IMR-90 (cell line): Measurements from ENCODE around the gene CPLX3. TPM values are rescaled to one million over a fixed set of nuclear protein-coding genes. Genes with fewer than 3 reads are reported as not detected.
A peak's percentile ranks its signal among the peaks of the same experiment; 100 is the strongest.

ENCODE experiments used
- ATAC-seq: fragments of 200-7000 bp; cut with Tn5 transposase; 2 replicates; pipeline ENCODE4 v1.9.1; 2020; ENCODE audit warnings: low read depth, mild to moderate bottlenecking, moderate library complexity
- BruUV-seq: library from RNA; stranded (reverse); fragments of 400-500 nt; replicated peaks from 2 replicates; lab custom pipeline; 2021; lab: Mats Ljungman, UMichigan
- CTCF ChIA-PET: fragments of 300-600 bp; formaldehyde crosslinking; extraction: SDS; loops from one replicate; lab custom pipeline; 2021; ENCODE audit warnings: antibody characterized with exemption; lab: Yijun Ruan, JAX
- POLR2A ChIA-PET: fragments of 300-600 bp; sonication (Branson Sonifier 250); formaldehyde crosslinking; loops from one replicate; lab custom pipeline; 2022; ENCODE audit warnings: antibody characterized with exemption; ENCODE audit not compliant: unreplicated experiment; lab: Charles Lee
- DNase-seq: peaks from one replicate; pipeline ENCODE4 v3.0.0; 2013
- H2AFZ ChIP-seq: replicated peaks from 2 replicates; pipeline ENCODE3; 2013; ENCODE audit warnings: low read length, mild to moderate bottlenecking; ENCODE audit not compliant: poor library complexity
- H2AK5ac ChIP-seq: 2 replicates; pipeline ENCODE4 v1.6.1; 2013; ENCODE audit warnings: low read depth, low read length, inconsistent platforms
- H2AK9ac ChIP-seq: replicated peaks from 2 replicates; pipeline ENCODE3; 2013; ENCODE audit warnings: mild to moderate bottlenecking, low read depth, low read length, moderate library complexity; ENCODE audit not compliant: poor library complexity
- H2BK120ac ChIP-seq: 2 replicates; pipeline ENCODE4 v1.6.1; 2013; ENCODE audit warnings: low read depth, low read length, inconsistent platforms
- H2BK15ac ChIP-seq: 3 replicates; pipeline ENCODE4 v1.6.1; 2013; ENCODE audit warnings: low read depth, low read length, inconsistent platforms
- H2BK20ac ChIP-seq: 2 replicates; pipeline ENCODE4 v1.6.1; 2013; ENCODE audit warnings: low read depth, mild to moderate bottlenecking, inconsistent platforms, low read length, moderate library complexity
- H2BK5ac ChIP-seq: 2 replicates; pipeline ENCODE4 v1.6.1; 2013; ENCODE audit warnings: mild to moderate bottlenecking, low read depth, low read length, inconsistent platforms; ENCODE audit not compliant: poor library complexity, severe bottlenecking
- H3K14ac ChIP-seq: replicated peaks from 2 replicates; pipeline ENCODE4 v1.6.1; 2013; ENCODE audit warnings: low read depth, low read length, inconsistent platforms
- H3K18ac ChIP-seq: 2 replicates; pipeline ENCODE4 v1.6.1; 2013; ENCODE audit warnings: low read depth, low read length, control low read depth
- H3K23ac ChIP-seq: 2 replicates; pipeline ENCODE4 v1.6.1; 2013; ENCODE audit warnings: low read depth, low read length, inconsistent platforms
- H3K27ac ChIP-seq: 2 replicates; pipeline ENCODE4 v1.5.1; 2013; ENCODE audit warnings: mild to moderate bottlenecking, control low read depth, low read length; ENCODE audit not compliant: insufficient read depth
- H3K27me3 ChIP-seq: 2 replicates; pipeline ENCODE4 v1.6.1; 2013; ENCODE audit warnings: low read length; ENCODE audit not compliant: control insufficient read depth, insufficient read depth
- H3K36me3 ChIP-seq: 2 replicates; pipeline ENCODE4 v1.6.1; 2013; ENCODE audit warnings: low read length, mixed read lengths; ENCODE audit not compliant: control insufficient read depth, insufficient read depth
- H3K4ac ChIP-seq: 2 replicates; pipeline ENCODE4 v1.6.1; 2013; ENCODE audit warnings: low read depth, low read length, inconsistent platforms
- H3K4me1 ChIP-seq: 2 replicates; pipeline ENCODE4 v1.6.1; 2013; ENCODE audit warnings: low read length, mixed read lengths; ENCODE audit not compliant: control insufficient read depth, insufficient read depth
- H3K4me2 ChIP-seq: 2 replicates; pipeline ENCODE4 v1.6.1; 2013; ENCODE audit warnings: low read depth, mild to moderate bottlenecking, control low read depth, low read length, moderate library complexity
- H3K4me3 ChIP-seq: 2 replicates; pipeline ENCODE4 v1.5.1; 2013; ENCODE audit warnings: low read depth, mild to moderate bottlenecking, control low read depth, low read length, moderate library complexity; ENCODE audit not compliant: insufficient read depth
- H3K56ac ChIP-seq: 2 replicates; pipeline ENCODE4 v1.6.1; 2013; ENCODE audit warnings: low read length, inconsistent platforms; ENCODE audit not compliant: insufficient read depth; ENCODE audit errors: extremely low read depth
- H3K79me1 ChIP-seq, 2 experiments: 2 replicates each; pipeline ENCODE4 v1.6.1; 2013; ENCODE audit warnings: low read length in 2 of 2, inconsistent platforms in 1 of 2, low read depth in 1 of 2
- H3K9ac ChIP-seq: 2 replicates; pipeline ENCODE4 v1.6.1; 2013; ENCODE audit warnings: low read depth, low read length, control low read depth
- H3K9me1 ChIP-seq: 2 replicates; pipeline ENCODE4 v1.6.1; 2013; ENCODE audit warnings: low read length, inconsistent platforms; ENCODE audit not compliant: insufficient read depth
- H3K9me3 ChIP-seq: 2 replicates; pipeline ENCODE4 v1.6.1; 2013; ENCODE audit warnings: low read length; ENCODE audit not compliant: control insufficient read depth, insufficient read depth
- H4K20me1 ChIP-seq: 2 replicates; pipeline ENCODE4 v1.6.1; 2013; ENCODE audit warnings: low read length, inconsistent platforms; ENCODE audit not compliant: insufficient read depth
- H4K5ac ChIP-seq: 2 replicates; pipeline ENCODE4 v1.6.1; 2013; ENCODE audit warnings: mild to moderate bottlenecking, low read depth, low read length, control low read depth
- H4K8ac ChIP-seq, 2 experiments: 2 replicates each; pipeline ENCODE4 v1.6.1; 2013; ENCODE audit warnings: low read depth in 2 of 2, low read length in 2 of 2, control low read depth in 1 of 2, inconsistent platforms in 1 of 2
- H4K91ac ChIP-seq: 2 replicates; pipeline ENCODE4 v1.6.1; 2013; ENCODE audit warnings: low read depth, low read length, inconsistent platforms; ENCODE audit not compliant: insufficient read depth
- BHLHE40 ChIP-seq: fragments of 150-350 bp; IDR thresholded peaks from 2 replicates; pipeline ENCODE4 v1.6.1; 2016; ENCODE audit warnings: mild to moderate bottlenecking, low read depth, low read length
- CEBPB ChIP-seq: IDR thresholded peaks from 2 replicates; pipeline ENCODE4 v1.6.1; 2012; ENCODE audit warnings: low read depth, low read length, improper control_type of control experiment
- CHD1 ChIP-seq: IDR thresholded peaks from 2 replicates; pipeline ENCODE4 v1.6.1; 2012; ENCODE audit warnings: low read depth, low read length, improper control_type of control experiment
- FOS ChIP-seq: fragments of 150-350 bp; IDR thresholded peaks from 2 replicates; pipeline ENCODE4 v1.6.1; 2016; ENCODE audit warnings: low read depth, low read length
- MAFK ChIP-seq: IDR thresholded peaks from 2 replicates; pipeline ENCODE4 v1.6.1; 2012; ENCODE audit warnings: low read depth, low read length, improper control_type of control experiment
- MAZ ChIP-seq: IDR thresholded peaks from 2 replicates; pipeline ENCODE4 v1.6.1; 2012; ENCODE audit warnings: low read depth, mild to moderate bottlenecking, low read length, improper control_type of control experiment, moderate library complexity, borderline replicate concordance
- MXI1 ChIP-seq: IDR thresholded peaks from 2 replicates; pipeline ENCODE4 v1.6.1; 2012; ENCODE audit warnings: low read depth, mild to moderate bottlenecking, low read length, moderate library complexity, borderline replicate concordance
- NFE2L2 ChIP-seq: fragments of 150-350 bp; IDR thresholded peaks from 2 replicates; pipeline ENCODE4 v1.6.1; 2016; ENCODE audit warnings: low read depth, mild to moderate bottlenecking, low read length
- RAD21 ChIP-seq: IDR thresholded peaks from 2 replicates; pipeline ENCODE4 v1.6.1; 2012; ENCODE audit warnings: low read length, improper control_type of control experiment
- RCOR1 ChIP-seq: IDR thresholded peaks from 2 replicates; pipeline ENCODE4 v1.6.1; 2012; ENCODE audit warnings: mild to moderate bottlenecking, low read length, improper control_type of control experiment; ENCODE audit not compliant: insufficient replicate concordance
- WGBS, 2 experiments: methylation state at CpG; one replicate each; pipeline versions ENCODE4 v1.1.5 to v1.1.7; 2013; ENCODE audit warnings: missing lambda C conversion rate in 2 of 2; ENCODE audit not compliant: insufficient read length in 1 of 2; ENCODE audit errors: extremely low coverage in 2 of 2; 5-methylcytosine and 5-hydroxymethylcytosine counted together
- dilution Hi-C: fragments of 300-500 bp; cut with HindIII; formaldehyde crosslinking; loops from one replicate; pipeline ENCODE4 v1.14.3; 2018; ENCODE audit warnings: low sequenced_read_pairs; ENCODE audit not compliant: unreplicated experiment
- in situ Hi-C: fragments of 300-500 bp; cut with MboI; formaldehyde crosslinking; loops from 3 replicates; pipeline ENCODE4 v1.14.3; 2019; ENCODE audit warnings: low sequenced_read_pairs, inconsistent platforms, mixed read lengths
- intact Hi-C: fragments of 100-400 bp; cut with micrococcal nuclease; formaldehyde crosslinking; loops from 2 replicates; pipeline ENCODE4 v1.10.0; 2022
- polyA plus RNA-seq, 3 experiments: library from polyadenylated mRNA; depleted of rRNA; stranded (reverse); fragments of >200 nt; gene quantifications; 2 replicates each; pipeline ENCODE4 v1.2.3, GENCODE V29; 2012; ENCODE audit warnings: low replicate concordance in 1 of 3
- total RNA-seq: library from RNA; depleted of rRNA; stranded (reverse); fragments of >200 nt; gene quantifications from 2 replicates; pipeline ENCODE4 v1.2.3, GENCODE V29; 2012
- TF ChIP-seq, protein P1 (sequence below): conservative IDR thresholded peaks from 2 replicates; pipeline ENCODE4 v1.5.1; 2012; ENCODE audit warnings: mild to moderate bottlenecking, low read depth, low read length, improper control_type of control experiment

The CPLX3 gene
- total and polyA plus RNA-seq, 2 of the 4 experiments (the other 2 are of a cell fraction): not detected

DNA sequence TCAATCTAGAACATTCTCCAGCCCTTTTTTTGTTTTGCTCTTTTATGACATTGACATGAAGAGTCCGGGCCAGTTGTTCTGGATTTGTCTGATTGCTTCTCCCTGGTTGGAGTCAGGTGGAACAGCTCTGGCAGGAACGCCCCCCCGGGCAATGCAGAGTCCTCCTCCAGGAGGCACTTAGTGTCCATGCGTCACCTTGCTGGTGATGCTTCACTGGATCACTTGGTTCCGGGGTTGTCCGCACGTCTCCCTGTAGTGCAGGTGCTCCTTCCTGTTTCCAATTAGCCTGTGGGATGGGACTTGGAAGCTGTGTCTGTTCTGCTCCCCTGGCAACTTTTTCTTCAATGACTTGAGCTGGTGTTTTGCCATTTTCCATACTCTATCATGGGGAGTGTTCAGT is 34.8 kb upstream of the CPLX3 start:
- no TSS peak for BruUV-seq

More for the DNA sequence above, 34.8 kb upstream of the CPLX3 start:
- Histone ChIP-seq H4K20me1 (peaks cover 93% of the 10 kb centered on the region), H3K9me3 (no peaks in the 10 kb centered on the region), H3K36me3 (peaks cover 2% of the 10 kb centered on the region; the same call in 1 of the 2 replicates), H2BK15ac (no peak overlapping the region), H3K18ac (no peak overlapping the region), H4K8ac (no peak overlapping the region), H3K4ac (no peak overlapping the region), H3K9ac (no peak overlapping the region), H2BK5ac (no peak overlapping the region), H3K27ac (no peak overlapping the region), H3K4me2 (no peak overlapping the region), H3K56ac (no peak overlapping the region), H3K14ac (peak overlapping the region; percentile 28), H3K27me3 (no peaks in the 10 kb centered on the region), H3K4me3 (no peak overlapping the region), H2AK9ac (no peak overlapping the region), H2BK120ac (no peak overlapping the region), H2AFZ (no peak overlapping the region), H3K23ac (0 out of 2 replicates have a peak overlapping the region, but pooled peaks have one; percentile 25), H2BK20ac (no peak overlapping the region), H2AK5ac (no peak overlapping the region), H3K79me1 (peaks cover 19 to 89% of the 10 kb centered on the region in 2 experiments), H4K5ac (no peak overlapping the region), H3K9me1 (peaks cover 43% of the 10 kb centered on the region), H3K4me1 (peaks cover 24% of the 10 kb centered on the region), H4K91ac (no peak overlapping the region)
- no peak for ATAC-seq
- TF ChIP-seq RCOR1 (no peak), FOS (no peak), MXI1 (no peak), BHLHE40 (no peak), MAFK (no peak), RAD21 (no peak), MAZ (no peak), NFE2L2 (no peak), CEBPB (no peak), CHD1 (no peak)
- TF ChIP-seq, protein P1, sequence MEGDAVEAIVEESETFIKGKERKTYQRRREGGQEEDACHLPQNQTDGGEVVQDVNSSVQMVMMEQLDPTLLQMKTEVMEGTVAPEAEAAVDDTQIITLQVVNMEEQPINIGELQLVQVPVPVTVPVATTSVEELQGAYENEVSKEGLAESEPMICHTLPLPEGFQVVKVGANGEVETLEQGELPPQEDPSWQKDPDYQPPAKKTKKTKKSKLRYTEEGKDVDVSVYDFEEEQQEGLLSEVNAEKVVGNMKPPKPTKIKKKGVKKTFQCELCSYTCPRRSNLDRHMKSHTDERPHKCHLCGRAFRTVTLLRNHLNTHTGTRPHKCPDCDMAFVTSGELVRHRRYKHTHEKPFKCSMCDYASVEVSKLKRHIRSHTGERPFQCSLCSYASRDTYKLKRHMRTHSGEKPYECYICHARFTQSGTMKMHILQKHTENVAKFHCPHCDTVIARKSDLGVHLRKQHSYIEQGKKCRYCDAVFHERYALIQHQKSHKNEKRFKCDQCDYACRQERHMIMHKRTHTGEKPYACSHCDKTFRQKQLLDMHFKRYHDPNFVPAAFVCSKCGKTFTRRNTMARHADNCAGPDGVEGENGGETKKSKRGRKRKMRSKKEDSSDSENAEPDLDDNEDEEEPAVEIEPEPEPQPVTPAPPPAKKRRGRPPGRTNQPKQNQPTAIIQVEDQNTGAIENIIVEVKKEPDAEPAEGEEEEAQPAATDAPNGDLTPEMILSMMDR: no peak
- ChIA-PET POLR2A (no interaction called here), CTCF (no interaction called here)
- in situ Hi-C loops: no loop called here
- no peak for DNase-seq
- WGBS, 2 experiments: 93% methylated on average over 4 of the region's 7 CpGs; no CpG with 5 or more reads in 1 of the 2 experiments
- dilution Hi-C loops: no loop called here
- intact Hi-C loops: no loop called here
